ENCODE data around the gene APCDD1L. TPM values are rescaled to one million over a fixed set of nuclear protein-coding genes. Genes with fewer than 3 reads are reported as not detected.

Gene APCDD1L
- total RNA-seq, 4 donors from 2014 or later = 0.33 to 1.7 (median 1.1) TPM

GRCh38 chr20:58545565-58546415 is 30.6 kb upstream of the APCDD1L start:
- WGBS = 87% methylated on average over 17 of the region's 17 CpGs
- H3K4me3 ChIP-seq = no peak overlapping the region
- TF ChIP-seq POLR2AphosphoS5 (IDR thresholded peaks at IDR 0.05) = no peak
- TF ChIP-seq, protein P1, sequence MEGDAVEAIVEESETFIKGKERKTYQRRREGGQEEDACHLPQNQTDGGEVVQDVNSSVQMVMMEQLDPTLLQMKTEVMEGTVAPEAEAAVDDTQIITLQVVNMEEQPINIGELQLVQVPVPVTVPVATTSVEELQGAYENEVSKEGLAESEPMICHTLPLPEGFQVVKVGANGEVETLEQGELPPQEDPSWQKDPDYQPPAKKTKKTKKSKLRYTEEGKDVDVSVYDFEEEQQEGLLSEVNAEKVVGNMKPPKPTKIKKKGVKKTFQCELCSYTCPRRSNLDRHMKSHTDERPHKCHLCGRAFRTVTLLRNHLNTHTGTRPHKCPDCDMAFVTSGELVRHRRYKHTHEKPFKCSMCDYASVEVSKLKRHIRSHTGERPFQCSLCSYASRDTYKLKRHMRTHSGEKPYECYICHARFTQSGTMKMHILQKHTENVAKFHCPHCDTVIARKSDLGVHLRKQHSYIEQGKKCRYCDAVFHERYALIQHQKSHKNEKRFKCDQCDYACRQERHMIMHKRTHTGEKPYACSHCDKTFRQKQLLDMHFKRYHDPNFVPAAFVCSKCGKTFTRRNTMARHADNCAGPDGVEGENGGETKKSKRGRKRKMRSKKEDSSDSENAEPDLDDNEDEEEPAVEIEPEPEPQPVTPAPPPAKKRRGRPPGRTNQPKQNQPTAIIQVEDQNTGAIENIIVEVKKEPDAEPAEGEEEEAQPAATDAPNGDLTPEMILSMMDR (IDR thresholded peaks at IDR 0.05) = no peak
- H3K4me1 ChIP-seq = peaks cover 0 to 25% (median 11%) of the 10 kb centered on the region in 4 donors
- intact Hi-C loops (cut with DNase I) = no loop called here
- no peaks in the 10 kb centered on the region for H3K27me3 ChIP-seq
- no peaks in the 10 kb centered on the region for H3K9me3 ChIP-seq
- no peak overlapping the region for H3K27ac ChIP-seq (replicated peaks in 1 of 4)
- H3K36me3 ChIP-seq = no peaks in the 10 kb centered on the region
- peak; percentile 34 for DNase-seq (ENCODE audit: extremely low spot score)

DNA sequence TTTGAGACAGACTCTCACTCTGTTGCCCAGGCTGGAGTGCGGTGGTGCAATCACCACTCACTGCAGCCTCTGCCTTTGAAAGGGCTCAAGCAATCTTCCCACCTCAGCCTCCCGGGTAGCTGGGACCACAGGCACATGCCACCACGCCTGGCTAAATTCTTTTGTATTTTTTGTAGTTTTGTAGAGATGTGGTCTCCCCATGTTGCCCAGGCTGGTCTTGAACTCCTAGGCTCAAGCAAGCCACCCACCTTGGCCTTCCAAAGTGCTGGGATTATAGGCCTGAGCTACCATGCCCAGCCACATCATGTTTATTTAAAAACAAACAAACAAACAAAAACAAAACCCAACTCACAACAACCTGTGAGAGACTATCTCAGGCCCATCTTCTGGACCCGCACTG is 29.7 kb upstream of the APCDD1L start:
- Histone ChIP-seq H3K4me1 (peaks cover 0 to 18% (median 6%) of the 10 kb centered on the region in 4 donors), H3K4me3 (no peak overlapping the region), H3K9me3 (no peaks in the 10 kb centered on the region), H3K36me3 (no peaks in the 10 kb centered on the region), H3K27ac (replicated peaks in 1 of 4) (no peak overlapping the region), H3K27me3 (no peaks in the 10 kb centered on the region)
- no peak for TF ChIP-seq EP300 (IDR thresholded peaks at IDR 0.05)
- no peak for TF ChIP-seq POLR2A (IDR thresholded peaks at IDR 0.05; ENCODE audit: low read depth)
- TF ChIP-seq POLR2AphosphoS5 (IDR thresholded peaks at IDR 0.05) = no peak
- TF ChIP-seq, protein P1 (IDR thresholded peaks at IDR 0.05) = no peak
- peak; percentile 70 for DNase-seq (ENCODE audit: extremely low spot score)
- 98% methylated on average over 4 of the region's 4 CpGs for WGBS
- intact Hi-C loops (cut with DNase I) = no loop called here

GRCh38 chr20:58544286-58544685 is 29.1 kb upstream of the APCDD1L start:
- Histone ChIP-seq H3K4me1 (peaks cover 0 to 17% (median 4%) of the 10 kb centered on the region in 4 donors), H3K36me3 (no peaks in the 10 kb centered on the region), H3K27ac (replicated peaks in 1 of 4) (no peak overlapping the region), H3K9me3 (no peaks in the 10 kb centered on the region), H3K27me3 (no peaks in the 10 kb centered on the region), H3K4me3 (no peak overlapping the region)
- DNase-seq (ENCODE audit: extremely low spot score) = peak; percentile 42
- TF ChIP-seq EP300 (IDR thresholded peaks at IDR 0.05) = no peak
- TF ChIP-seq POLR2A (IDR thresholded peaks at IDR 0.05; ENCODE audit: low read depth) = no peak
- TF ChIP-seq POLR2AphosphoS5 (IDR thresholded peaks at IDR 0.05) = no peak
- TF ChIP-seq, protein P1 (IDR thresholded peaks at IDR 0.05) = no peak
- 94% methylated on average over 8 of the region's 10 CpGs for WGBS
- intact Hi-C loops (cut with DNase I) = no loop called here

DNA sequence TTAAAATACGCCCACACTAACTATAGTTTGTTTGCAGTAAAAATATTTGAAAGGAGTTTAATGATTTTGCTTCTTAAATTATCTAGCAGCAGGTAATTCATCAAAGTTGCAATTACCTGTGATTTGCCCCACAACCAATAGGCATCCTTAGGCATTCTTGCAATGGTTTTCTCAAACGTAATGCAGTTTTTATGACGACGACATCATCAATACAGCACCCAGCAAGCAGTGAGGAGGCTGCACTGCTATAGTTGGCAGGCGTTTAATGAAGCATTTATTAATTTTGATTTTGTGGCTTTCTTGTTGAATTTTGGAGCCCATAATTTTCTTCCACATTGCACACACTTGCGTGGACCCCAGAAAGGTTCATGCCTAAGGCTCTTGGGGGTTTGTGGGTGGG is 28.1 kb upstream of the APCDD1L start:
- Histone ChIP-seq H3K4me3 (no peak overlapping the region), H3K27me3 (no peaks in the 10 kb centered on the region), H3K9me3 (peaks cover 0 to 6% (median 3%) of the 10 kb centered on the region in 4 donors), H3K36me3 (no peaks in the 10 kb centered on the region), H3K4me1 (peaks cover 0 to 15% (median 4%) of the 10 kb centered on the region in 4 donors), H3K27ac (replicated peaks in 1 of 4) (no peak overlapping the region)
- intact Hi-C loops (cut with DNase I) = no loop called here
- DNase-seq (ENCODE audit: extremely low spot score) = peak; percentile 64
- TF ChIP-seq, protein P1 (IDR thresholded peaks at IDR 0.05) = no peak
- TF ChIP-seq POLR2AphosphoS5 (IDR thresholded peaks at IDR 0.05) (no peak), POLR2A (IDR thresholded peaks at IDR 0.05; ENCODE audit: low read depth) (no peak), EP300 (IDR thresholded peaks at IDR 0.05) (no peak)
- 88% methylated on average over 6 of the region's 6 CpGs for WGBS
